ENCODE measurements around the gene ZRANB1.

DNA sequence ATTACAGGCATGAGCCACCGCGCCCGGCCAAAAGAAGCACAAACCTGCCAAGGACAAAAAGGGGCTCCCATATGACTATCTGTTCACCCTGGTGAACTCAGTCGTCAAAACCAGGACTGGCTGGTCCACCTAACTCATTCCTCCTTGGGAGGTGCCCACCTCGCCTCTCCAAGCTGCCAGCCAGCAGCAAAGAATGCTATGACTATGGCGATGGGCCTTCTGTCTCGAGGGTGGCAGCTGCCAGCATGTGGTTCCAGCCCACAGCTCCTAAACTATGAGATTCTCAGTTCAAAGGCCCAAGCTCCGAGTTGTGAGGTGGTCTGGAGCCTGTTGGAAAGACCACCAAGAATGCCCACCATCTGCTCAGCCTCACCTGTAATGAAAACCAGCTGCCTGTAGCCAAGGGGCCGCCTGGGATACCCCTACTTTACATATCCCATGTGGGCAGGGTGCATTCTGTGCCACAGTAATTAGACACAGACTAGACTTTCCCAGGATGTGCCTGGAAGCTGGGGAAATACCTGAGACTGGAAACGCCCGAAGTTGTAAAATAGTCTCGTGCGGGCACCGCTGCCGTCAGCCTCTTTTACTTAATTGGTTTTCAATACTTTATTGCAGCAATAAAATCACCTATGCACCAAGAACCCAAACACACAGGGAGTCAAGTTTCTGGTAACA lies 71.1 kb downstream of the ZRANB1 start:
- no peak for TF ChIP-seq POLR2AphosphoS5 (IDR thresholded peaks at IDR 0.05; ENCODE audit: low read depth, low read length)
- TF ChIP-seq POLR2A (IDR thresholded peaks at IDR 0.05; ENCODE audit: low read depth, low read length) = no peak

Data from GM12892 (cell line).